ENCODE measurements around the gene WIPF2. TPM values are rescaled to one million over a fixed set of nuclear protein-coding genes. Genes with fewer than 3 reads are reported as not detected.

The WIPF2 gene
- total and polyA plus RNA-seq, 2 experiments from 2014 or later = 9.2 TPM

DNA sequence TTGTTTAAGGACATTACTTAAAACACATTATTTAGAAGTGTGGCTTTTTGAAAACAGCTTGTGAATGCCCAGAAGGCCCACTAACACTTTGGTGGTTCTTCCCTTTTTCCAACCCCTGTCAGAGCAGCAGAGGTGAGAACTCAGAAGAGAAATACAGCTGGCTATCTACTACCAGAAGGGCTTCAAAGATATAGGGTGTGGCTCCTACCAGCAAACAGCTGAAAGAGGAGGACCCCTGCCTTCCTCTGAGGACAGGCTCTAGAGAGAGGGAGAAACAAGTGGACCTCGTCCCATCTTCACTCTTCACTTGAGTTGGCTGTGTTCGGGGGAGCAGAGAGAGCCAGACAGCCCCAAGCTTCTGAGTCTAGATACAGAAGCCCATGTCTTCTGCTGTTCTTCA lies 48.8 kb upstream of the WIPF2 start (continued):
- TF ChIP-seq, protein P1, sequence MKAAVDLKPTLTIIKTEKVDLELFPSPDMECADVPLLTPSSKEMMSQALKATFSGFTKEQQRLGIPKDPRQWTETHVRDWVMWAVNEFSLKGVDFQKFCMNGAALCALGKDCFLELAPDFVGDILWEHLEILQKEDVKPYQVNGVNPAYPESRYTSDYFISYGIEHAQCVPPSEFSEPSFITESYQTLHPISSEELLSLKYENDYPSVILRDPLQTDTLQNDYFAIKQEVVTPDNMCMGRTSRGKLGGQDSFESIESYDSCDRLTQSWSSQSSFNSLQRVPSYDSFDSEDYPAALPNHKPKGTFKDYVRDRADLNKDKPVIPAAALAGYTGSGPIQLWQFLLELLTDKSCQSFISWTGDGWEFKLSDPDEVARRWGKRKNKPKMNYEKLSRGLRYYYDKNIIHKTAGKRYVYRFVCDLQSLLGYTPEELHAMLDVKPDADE (IDR thresholded peaks at IDR 0.05) = no peak
- no peak for TF ChIP-seq ZNF331 (CRISPR knock-in tag; IDR thresholded peaks at IDR 0.05; ENCODE audit: low read depth)

- Histone ChIP-seq H3K36me3 (ENCODE audit: insufficient read depth) (peaks cover 32% of the 10 kb centered on the region), H3K27ac (ENCODE audit: low read depth) (no peak overlapping the region), H3F3A (replicated peaks; ENCODE audit: low read depth) (peaks cover 26% of the 10 kb centered on the region), H3K4me1 (ENCODE audit: insufficient read depth) (no peaks in the 10 kb centered on the region; the same call in 1 of the 2 replicates), H4K20me1 (replicated peaks; ENCODE audit: insufficient read depth) (peaks cover 6% of the 10 kb centered on the region; the same call in 1 of the 2 replicates), H3K9me2 (ENCODE audit: insufficient read depth) (no peaks in the 10 kb centered on the region), H3K4me2 (no peak overlapping the region), H3K79me2 (replicated peaks; ENCODE audit: insufficient read depth) (no peaks in the 10 kb centered on the region), H3K4me3 (no peak overlapping the region), H2AFZ (no peak overlapping the region), H3K27me3 (ENCODE audit: insufficient read depth) (no peaks in the 10 kb centered on the region)
- ATAC-seq = no peak
- no peak for DNase-seq (ENCODE audit: low spot score)
- H3K36me3 Mint-ChIP-seq (ENCODE audit: low read depth) = peaks cover 80% of the 10 kb centered on the region
- no peak overlapping the region for H3K27ac Mint-ChIP-seq
- peaks cover 17% of the 10 kb centered on the region for H3K4me1 Mint-ChIP-seq
- H3K4me3 Mint-ChIP-seq = no peak overlapping the region; the same call in 2 of the 3 replicates
- no peaks in the 10 kb centered on the region; the same call in 2 of the 3 replicates for H3K9me3 Mint-ChIP-seq
- H3K27me3 Mint-ChIP-seq (ENCODE audit: insufficient read depth, low read depth, poor library complexity) = peaks cover 9% of the 10 kb centered on the region
- no peak for TF ChIP-seq ZNF331 (CRISPR knock-in tag; IDR thresholded peaks at IDR 0.05; ENCODE audit: low read depth)
- TF ChIP-seq, protein P1 (IDR thresholded peaks at IDR 0.05) = no peak
- no peak for TF ChIP-seq EZH2phosphoT487 (IDR thresholded peaks at IDR 0.05; ENCODE audit: unreplicated experiment)
- TF ChIP-seq STAT1 (IDR thresholded peaks at IDR 0.05; ENCODE audit: unreplicated experiment) = no peak
- TF ChIP-seq REST (IDR thresholded peaks at IDR 0.05; ENCODE audit: unreplicated experiment) = no peak
- no peak for TF ChIP-seq NANOG (IDR thresholded peaks at IDR 0.05; ENCODE audit: borderline replicate concordance)
- no peak for TF ChIP-seq ZNF462 (CRISPR knock-in tag; IDR thresholded peaks at IDR 0.05)
- TF ChIP-seq JUNB (IDR thresholded peaks at IDR 0.05; ENCODE audit: unreplicated experiment) = no peak
- TF ChIP-seq ZNF114 (CRISPR knock-in tag; IDR thresholded peaks at IDR 0.05) = no peak
- TF ChIP-seq CTCF (conservative IDR thresholded peaks at IDR 0.05; ENCODE audit: low read depth in 2 of 2) = no peak
- TF ChIP-seq CREB1 (CRISPR knock-in tag; IDR thresholded peaks at IDR 0.05; ENCODE audit: low read depth) = no peak
Observed at GRCh38 chr17:40171750-40172149, 47.4 kb upstream of the WIPF2 start.
